ENCODE results near the gene SPIB. TPM values are rescaled to one million over a fixed set of nuclear protein-coding genes. Genes with fewer than 3 reads are reported as not detected.
A peak's percentile ranks its signal among the peaks of the same experiment; 100 is the strongest.

SPIB gene
- total and polyA plus RNA-seq, 2 of the 4 experiments (the other 2 are of a cell fraction), result not detected

GRCh38 chr19:50427997-50428425, 9.3 kb downstream of the SPIB start:
- peak overlapping the region; percentile 91 for H2AFZ ChIP-seq (replicated peaks; ENCODE audit: low read length, poor library complexity)

More at GRCh38 chr19:50427997-50428425, 9.3 kb downstream of the SPIB start:
- Histone ChIP-seq H3K14ac (replicated peaks; ENCODE audit: low read depth, low read length) (no peak overlapping the region), H2AK9ac (replicated peaks; ENCODE audit: low read depth, low read length, poor library complexity) (peak overlapping the region; percentile 72), H3K4me1 (ENCODE audit: control insufficient read depth, insufficient read depth, low read length) (0 out of 2 replicates have a peak, but pooled peaks cover 3% of the 10 kb centered on the region), H3K36me3 (ENCODE audit: control insufficient read depth, insufficient read depth, low read length) (no peaks in the 10 kb centered on the region), H2BK20ac (ENCODE audit: low read depth, low read length) (no peak overlapping the region), H3K4me2 (ENCODE audit: low read depth, low read length) (peak overlapping the region; percentile 58), H3K9me3 (ENCODE audit: control insufficient read depth, insufficient read depth, low read length) (no peaks in the 10 kb centered on the region), H4K5ac (ENCODE audit: low read depth, low read length) (no peak overlapping the region), H4K91ac (ENCODE audit: insufficient read depth, low read depth, low read length) (no peak overlapping the region), H3K4me3 (ENCODE audit: insufficient read depth, low read depth, low read length) (no peak overlapping the region), H4K20me1 (ENCODE audit: insufficient read depth, low read length) (no peaks in the 10 kb centered on the region), H2BK15ac (ENCODE audit: low read depth, low read length) (no peak overlapping the region), H3K27ac (ENCODE audit: insufficient read depth, low read length) (no peak overlapping the region), H3K56ac (ENCODE audit: extremely low read depth, insufficient read depth, low read length) (no peak overlapping the region), H2AK5ac (ENCODE audit: low read depth, low read length) (no peak overlapping the region), H3K9me1 (ENCODE audit: insufficient read depth, low read length) (no peaks in the 10 kb centered on the region), H3K79me1 (ENCODE audit: low read depth in 1 of 2, low read length in 2 of 2) (no peaks in the 10 kb centered on the region), H3K18ac (ENCODE audit: low read depth, low read length) (no peak overlapping the region), H3K23ac (ENCODE audit: low read depth, low read length) (no peak overlapping the region), H2BK5ac (ENCODE audit: low read depth, low read length, poor library complexity, severe bottlenecking) (no peak overlapping the region), H3K4ac (ENCODE audit: low read depth, low read length) (no peak overlapping the region), H4K8ac (ENCODE audit: low read depth in 2 of 2, low read length in 2 of 2) (0 out of 4 replicates have a peak overlapping the region, but pooled peaks of 1 of the 2 experiments have one; percentile 29), H2BK120ac (ENCODE audit: low read depth, low read length) (no peak overlapping the region), H3K9ac (ENCODE audit: low read depth, low read length) (no peak overlapping the region), H3K27me3 (ENCODE audit: control insufficient read depth, insufficient read depth, low read length) (peaks cover 26% of the 10 kb centered on the region)
- ChIA-PET CTCF (no interaction called here), POLR2A (ENCODE audit: unreplicated experiment) (no interaction called here)
- 7% methylated on average over 18 of the region's 38 CpGs; no CpG with 5 or more reads in 1 of the 2 experiments for WGBS, 2 experiments (ENCODE audit: extremely low coverage in 2 of 2, insufficient read length in 1 of 2)
- intact Hi-C loops (cut with micrococcal nuclease) (no loop called here), in situ Hi-C loops (cut with MboI; ENCODE audit: low sequenced_read_pairs) (no loop called here), dilution Hi-C loops (cut with HindIII; ENCODE audit: low sequenced_read_pairs, unreplicated experiment) (no loop called here)
- TF ChIP-seq MXI1 (IDR thresholded peaks at IDR 0.05; ENCODE audit: borderline replicate concordance, low read depth, low read length) (peak; percentile 22; the same call in 1 of the 2 replicates), NFE2L2 (IDR thresholded peaks at IDR 0.05; ENCODE audit: low read depth, low read length) (no peak)
- peak; percentile 69 for DNase-seq
- no TSS peak for BruUV-seq (replicated peaks)
- ATAC-seq (ENCODE audit: low read depth), result peak; percentile 56
